Epithelial cell of esophagus (primary cell): ENCODE measurements around the gene DOP1B.

ENCODE experiments used
- DNase-seq: peaks from one replicate; pipeline ENCODE4 v3.0.0; 2010; ENCODE audit warnings: low read depth
- H3K4me3 ChIP-seq: 2 replicates; pipeline ENCODE4 v1.5.1; 2011; ENCODE audit warnings: mild to moderate bottlenecking, low read length, control low read depth
- TF ChIP-seq, protein P1 (sequence below): IDR thresholded peaks from 2 replicates; pipeline ENCODE4 v1.5.1; 2011; ENCODE audit warnings: low read depth, mild to moderate bottlenecking, low read length, control low read depth, inconsistent platforms; ENCODE audit not compliant: insufficient read depth; ENCODE audit errors: missing control alignments

The DOP1B gene

DNA sequence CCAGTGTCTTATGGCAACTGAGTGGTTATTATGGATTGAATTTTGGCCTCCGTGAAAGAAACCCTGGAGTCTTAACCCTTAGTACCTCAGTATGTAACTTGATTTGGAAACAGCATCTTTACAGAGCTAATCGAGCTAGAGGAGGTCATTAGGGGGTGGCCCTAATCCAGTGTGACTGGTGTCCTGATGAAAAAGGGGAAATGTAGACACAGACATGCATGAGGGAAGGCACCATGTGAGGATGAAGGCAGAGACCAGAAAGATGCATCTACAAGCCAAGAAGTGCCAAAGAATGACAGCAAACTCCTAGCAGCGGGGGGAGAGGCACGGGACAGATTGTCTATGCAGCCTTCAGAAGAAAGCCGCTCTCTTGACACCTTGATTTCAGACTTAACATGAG is 14.7 kb downstream of the DOP1B start:
- H3K4me3 ChIP-seq, result no peak overlapping the region
- TF ChIP-seq, protein P1, sequence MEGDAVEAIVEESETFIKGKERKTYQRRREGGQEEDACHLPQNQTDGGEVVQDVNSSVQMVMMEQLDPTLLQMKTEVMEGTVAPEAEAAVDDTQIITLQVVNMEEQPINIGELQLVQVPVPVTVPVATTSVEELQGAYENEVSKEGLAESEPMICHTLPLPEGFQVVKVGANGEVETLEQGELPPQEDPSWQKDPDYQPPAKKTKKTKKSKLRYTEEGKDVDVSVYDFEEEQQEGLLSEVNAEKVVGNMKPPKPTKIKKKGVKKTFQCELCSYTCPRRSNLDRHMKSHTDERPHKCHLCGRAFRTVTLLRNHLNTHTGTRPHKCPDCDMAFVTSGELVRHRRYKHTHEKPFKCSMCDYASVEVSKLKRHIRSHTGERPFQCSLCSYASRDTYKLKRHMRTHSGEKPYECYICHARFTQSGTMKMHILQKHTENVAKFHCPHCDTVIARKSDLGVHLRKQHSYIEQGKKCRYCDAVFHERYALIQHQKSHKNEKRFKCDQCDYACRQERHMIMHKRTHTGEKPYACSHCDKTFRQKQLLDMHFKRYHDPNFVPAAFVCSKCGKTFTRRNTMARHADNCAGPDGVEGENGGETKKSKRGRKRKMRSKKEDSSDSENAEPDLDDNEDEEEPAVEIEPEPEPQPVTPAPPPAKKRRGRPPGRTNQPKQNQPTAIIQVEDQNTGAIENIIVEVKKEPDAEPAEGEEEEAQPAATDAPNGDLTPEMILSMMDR, result no peak
- no peak for DNase-seq

- H3K4me3 ChIP-seq, result no peak overlapping the region
- no peak for DNase-seq
- TF ChIP-seq, protein P1, result no peak
Measured at GRCh38 chr21:36171741-36172331, 15.2 kb downstream of the DOP1B start.

GRCh38 chr21:36174780-36175179 is 18.2 kb downstream of the DOP1B start:
- TF ChIP-seq, protein P1, result no peak
- H3K4me3 ChIP-seq, result no peak overlapping the region
- DNase-seq, result no peak

- TF ChIP-seq, protein P1, result no peak
- H3K4me3 ChIP-seq, result no peak overlapping the region
- no peak for DNase-seq
Measured at GRCh38 chr21:36175771-36176565, 19.3 kb downstream of the DOP1B start.

DNA sequence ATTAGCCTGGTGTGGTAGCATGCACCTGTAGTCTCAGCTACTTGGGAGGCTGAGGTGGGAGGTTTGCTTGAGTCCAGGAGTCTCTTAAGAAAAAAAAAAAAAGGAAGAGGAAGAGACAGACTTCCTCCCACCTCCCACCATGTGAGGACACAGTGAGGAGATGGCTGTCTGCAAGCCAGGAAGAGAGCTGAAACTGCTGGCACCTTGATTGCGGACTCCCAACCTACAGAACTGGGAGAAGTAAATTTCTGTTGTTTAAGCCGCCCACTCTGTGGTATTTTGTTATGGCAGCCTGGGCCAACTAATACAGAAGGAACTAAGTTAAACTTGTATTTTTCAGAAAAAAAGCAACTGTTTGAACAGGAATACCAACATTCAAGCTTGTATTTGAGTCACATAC is 21.7 kb downstream of the DOP1B start:
- no peak overlapping the region for H3K4me3 ChIP-seq
- TF ChIP-seq, protein P1, result no peak
- no peak for DNase-seq

DNA sequence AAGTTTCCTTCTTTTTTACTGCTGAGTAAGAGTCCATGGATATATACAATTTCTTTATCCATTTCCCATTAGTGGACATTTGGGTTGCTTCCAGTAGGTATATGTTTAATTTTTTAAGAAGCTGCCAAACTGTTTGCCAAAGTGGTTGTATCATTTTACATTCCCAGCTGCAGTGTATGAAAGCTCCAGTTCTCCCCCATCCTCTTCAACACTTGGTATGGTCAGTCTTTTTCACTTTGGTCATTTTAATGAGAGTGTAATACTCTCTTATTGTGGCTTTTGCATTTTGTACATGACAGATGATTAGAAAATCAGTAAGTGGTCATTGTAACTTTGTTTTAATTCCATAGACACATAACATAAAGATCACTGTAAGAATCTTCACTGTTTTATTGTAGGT is 22.5 kb downstream of the DOP1B start:
- no peak overlapping the region for H3K4me3 ChIP-seq
- DNase-seq, result no peak
- TF ChIP-seq, protein P1, result no peak
